HG03442 (cell line): ENCODE results near the gene HLA-DMB.

Experiments
- ATAC-seq: cut with Tn5 transposase; IDR thresholded peaks from one replicate; pipeline ENCODE4 v1.9.1; 2021; ENCODE audit warnings: mild to moderate bottlenecking, moderate library complexity; ENCODE audit not compliant: unreplicated experiment

The HLA-DMB gene

DNA sequence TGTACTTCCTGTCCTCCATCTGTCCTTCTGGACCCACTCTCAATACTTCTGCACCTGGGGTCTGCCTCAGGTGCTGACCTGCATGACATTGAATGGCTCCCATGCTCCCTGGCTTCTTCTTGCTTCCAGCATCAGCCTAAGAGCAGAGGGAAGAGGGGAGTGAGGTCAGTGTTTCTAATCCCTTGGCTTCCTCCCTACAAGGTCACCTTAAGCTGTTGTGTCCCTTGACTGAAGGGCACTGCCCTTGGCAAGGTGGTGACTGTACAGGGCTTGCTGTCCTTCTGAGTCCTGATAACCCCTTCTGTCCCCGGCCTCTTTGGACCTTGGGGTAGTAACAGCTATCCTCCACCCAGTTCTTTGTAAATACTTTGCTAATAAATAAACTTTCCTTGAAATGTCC is 9.6 kb downstream of the HLA-DMB start:
- ATAC-seq: no peak

DNA sequence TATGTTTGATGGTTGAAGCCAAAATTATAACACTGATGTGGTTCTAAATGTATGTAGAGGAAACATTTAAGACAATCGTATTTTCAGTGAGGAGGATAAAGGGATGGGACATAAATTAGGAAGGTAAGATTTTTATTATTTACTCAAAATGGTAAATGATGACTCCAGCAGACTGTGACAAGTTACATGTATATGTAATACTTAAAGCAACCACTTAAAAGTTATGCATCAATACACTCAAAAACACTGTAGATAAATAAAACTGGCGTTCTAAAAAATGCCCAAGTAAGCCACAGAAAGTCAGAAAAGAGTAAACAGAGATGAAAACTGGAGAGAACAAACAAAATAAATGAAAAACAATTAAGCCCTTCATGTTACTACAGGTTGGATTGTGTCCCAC is 18.7 kb downstream of the HLA-DMB start:
- ATAC-seq: no peak

DNA sequence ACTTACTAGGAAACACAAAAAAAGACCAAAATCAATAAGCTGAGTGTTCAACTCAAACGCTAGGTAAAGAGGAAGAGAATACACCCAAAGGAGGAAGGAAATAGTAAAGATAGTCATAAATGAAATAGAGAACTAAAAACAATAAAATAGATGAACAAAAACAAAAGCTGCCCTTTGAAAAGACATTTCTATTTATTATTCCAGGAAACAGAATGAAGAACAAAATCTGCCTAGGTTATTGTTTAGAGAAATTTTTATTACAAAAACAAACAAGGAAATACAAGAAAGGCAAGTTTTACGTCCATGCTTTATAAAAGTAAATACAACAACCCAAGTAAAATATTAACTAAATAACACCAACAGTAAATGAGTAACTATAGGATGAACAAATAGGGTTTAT is 20.1 kb downstream of the HLA-DMB start:
- no peak for ATAC-seq

DNA sequence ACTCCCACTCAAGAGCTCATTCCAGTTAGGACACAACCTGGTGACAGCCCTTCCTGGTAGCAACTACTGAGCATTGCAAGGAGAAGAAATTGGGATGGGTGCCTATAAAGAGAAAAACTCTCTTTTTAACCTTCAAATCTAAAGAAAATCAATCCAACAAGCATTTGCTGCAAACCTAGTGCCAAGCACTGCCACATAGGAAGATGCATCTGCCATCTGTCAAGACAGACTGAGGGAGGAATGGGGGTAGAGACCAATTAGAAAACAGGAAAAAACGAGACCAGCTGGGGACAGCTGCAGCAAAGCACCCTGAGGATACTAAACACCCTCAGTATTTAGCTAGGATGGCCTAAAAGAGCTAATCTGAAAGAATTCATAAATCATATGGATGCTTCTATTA is 27.9 kb downstream of the HLA-DMB start:
- ATAC-seq: no peak

DNA sequence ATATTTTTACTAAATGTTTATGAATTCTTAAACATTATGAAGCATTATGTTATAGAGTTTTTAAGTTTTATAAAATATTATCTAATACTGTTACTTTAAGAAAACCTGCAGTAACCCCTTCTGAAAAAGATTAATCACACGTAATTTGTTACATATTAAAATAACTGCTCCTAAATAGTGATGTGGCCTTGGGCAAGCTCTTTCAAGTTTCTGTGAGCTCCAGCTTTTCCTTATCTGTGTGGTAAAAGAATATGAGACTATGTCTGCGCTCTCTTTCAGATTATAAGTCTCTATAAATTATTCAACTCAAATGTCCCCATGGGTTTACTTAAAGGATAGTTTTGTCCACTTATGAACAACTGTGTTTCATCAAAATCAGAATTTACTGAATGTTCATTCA is 31.9 kb downstream of the HLA-DMB start:
- no peak for ATAC-seq

DNA sequence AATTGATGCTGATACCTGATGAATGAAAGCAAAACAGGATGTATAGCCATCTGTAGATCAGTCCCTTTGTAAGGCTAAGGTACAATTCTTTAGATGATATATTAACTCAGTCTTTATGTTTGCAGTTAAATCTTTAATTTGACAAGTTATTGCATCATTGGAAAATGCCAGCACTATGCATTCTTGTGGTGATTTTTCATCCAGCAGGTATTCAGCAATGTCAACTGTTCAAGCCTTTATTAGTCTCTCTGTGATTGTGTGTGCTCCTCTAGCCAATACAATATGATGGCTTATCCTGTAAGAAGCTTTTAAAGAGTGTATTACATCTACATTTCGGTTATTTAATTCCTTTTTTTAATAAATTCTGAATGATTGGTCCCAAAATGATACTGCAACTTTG is 34.3 kb downstream of the HLA-DMB start:
- ATAC-seq: no peak

GRCh38 chr6:32905078-32905477 is 35.8 kb downstream of the HLA-DMB start:
- ATAC-seq: no peak

DNA sequence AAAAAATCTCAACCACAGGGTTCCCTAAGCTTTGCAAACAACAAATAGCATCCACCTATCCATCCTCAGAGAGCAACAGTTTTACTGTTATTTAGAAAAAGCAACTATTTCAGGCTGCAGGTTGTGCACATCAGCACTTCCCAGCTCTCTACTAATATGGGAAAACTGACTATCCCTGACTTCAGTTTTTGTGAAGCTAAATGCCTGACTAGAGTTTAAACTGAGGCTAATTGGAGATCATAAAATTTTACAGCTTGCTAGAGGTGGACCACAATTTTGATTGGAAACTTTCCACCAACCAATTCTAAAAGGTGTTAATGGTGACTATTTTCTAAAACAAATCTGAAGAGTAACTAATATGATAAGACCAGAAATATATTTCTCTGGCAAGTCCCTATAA is 36.9 kb downstream of the HLA-DMB start:
- ATAC-seq: no peak

DNA sequence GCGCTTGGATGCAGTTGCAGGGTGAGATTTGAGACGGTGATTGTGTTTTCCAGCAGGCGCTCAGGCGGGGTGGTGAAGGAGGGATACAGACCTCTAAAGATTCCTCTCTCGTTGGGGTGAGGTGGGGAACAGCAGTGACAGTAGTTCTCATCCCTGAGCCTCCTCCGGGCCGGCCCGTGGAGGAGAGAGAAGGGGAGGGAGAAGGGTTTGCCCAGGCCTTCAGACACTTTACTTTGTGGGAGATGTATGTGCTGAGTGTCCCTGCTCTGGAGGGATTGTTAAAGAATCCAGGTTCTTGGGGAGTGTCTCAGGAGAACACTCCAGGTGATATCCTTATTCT is 45.9 kb downstream of the HLA-DMB start:
- no peak for ATAC-seq

GRCh38 chr6:32894085-32895005 is 46.5 kb downstream of the HLA-DMB start:
- peak; percentile 97 for ATAC-seq

DNA sequence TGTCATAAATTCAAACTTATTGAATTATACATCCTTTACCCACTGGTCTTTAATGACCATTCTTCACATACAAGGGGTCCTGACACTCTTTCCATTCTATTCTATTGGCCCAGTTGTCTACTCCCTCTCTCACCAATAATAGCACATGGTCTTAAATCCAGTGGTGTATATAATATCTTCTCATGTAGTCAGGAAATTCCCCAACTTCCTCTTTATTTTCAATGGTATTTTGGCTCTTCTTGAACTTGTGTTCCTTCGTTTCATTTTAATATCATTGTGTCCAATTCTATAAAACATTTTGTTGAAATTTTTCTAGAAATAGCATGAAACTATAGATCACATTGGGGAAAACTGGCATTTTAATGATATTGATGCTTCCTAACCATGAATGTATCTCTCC is 50.0 kb downstream of the HLA-DMB start:
- ATAC-seq: no peak

- no peak for ATAC-seq
These were observed 51.3 kb downstream of the HLA-DMB start for GRCh38 chr6:32889533-32889932.

DNA sequence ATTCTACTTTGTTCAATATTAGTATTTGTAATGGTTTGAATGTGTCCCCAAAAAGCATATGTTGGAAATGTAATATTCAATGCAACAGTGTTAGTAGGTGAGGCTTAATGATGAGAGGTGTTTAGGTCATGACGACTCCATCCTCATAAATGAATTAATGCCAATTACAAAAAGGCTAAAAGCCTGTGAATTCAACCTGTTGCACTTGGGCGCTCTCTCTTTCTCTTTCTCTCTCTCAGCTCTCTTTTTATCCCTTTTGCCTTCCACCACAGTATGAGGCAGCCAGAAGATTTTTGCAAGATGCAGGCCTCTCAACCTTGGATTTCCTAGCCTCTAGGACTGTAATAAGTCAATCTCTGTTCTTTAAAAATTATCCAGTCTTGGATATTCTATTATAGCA is 52.3 kb downstream of the HLA-DMB start:
- no peak for ATAC-seq

DNA sequence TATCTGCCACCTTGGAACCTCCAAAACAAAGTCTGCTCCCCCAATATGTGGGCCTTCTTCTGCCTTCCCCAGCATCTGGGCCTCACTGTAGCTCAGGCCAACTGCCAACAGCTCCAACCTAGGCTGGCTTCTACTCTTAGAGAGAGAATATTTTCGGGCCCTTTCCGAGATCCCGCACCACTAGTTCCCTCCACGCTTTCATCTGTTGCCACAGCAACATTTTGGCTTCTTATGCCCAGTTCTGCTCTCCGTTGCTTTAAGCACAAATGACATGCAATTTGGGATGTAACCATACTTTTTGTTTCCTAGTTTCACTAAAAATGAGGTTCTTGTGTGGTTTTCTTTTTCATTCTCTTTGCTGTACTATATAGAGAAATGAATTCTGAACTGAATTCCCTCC is 53.2 kb downstream of the HLA-DMB start:
- no peak for ATAC-seq

DNA sequence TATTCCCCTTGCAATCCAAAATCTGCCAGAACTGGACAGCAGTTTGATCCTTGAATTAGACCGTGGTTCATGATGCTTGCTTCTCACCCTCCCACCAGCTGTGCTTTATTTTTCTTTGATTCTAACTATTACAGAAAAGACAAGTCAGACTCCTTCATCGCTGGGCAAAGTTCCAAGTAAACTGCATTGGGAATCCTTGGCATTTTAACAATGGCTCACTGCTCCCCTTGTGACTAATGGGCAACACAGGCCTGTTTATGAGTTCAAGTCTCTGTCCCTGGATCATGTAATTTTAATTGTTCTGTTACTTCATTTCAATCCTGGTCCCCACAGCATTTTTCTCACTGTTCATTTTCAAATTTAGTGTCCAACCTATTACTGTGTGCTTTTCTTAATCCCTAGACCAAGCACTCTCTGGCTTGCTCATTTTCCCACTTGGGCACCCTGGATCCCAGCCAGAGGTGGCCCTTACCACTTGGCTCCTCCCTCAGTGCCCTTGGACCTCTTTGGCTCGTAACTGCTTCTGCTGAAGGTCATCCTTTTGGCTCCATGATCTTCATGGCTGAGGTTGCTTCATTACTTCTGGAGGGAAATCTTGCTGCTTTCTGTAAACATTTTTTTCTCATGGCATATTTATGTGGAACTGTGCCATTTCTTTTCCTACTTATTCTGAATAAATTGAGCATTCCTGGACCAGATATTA is 54.0 kb downstream of the HLA-DMB start:
- ATAC-seq: no peak

DNA sequence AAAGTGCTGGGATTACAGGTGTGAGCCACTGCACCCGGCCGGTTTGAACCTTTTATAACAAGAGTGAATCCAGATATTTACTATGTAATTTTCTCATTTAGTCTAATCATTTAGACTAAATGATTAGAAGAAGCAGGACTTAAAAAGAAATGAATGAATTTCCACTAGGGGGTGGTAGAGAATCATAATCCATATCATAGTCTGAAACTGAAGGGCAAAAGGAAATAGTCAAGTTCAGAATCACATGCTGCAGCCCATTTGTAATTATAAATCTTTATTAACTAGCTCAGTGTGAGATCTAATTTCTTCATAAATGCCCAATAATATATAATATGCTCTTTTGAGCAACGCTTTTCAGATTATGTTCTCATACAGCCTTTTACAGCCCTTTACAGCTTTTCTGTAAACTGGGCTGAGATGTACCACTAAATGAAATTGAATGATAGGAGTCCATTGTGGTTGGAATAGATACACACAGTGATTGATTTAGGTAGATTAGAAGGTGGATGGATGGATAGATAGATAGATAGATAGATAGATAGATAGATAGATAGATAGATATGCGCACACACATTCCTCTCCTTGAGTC is 55.0 kb downstream of the HLA-DMB start:
- no peak for ATAC-seq
